HG03469 (cell line): ENCODE data around the gene RADIL.
A peak's percentile ranks its signal among the peaks of the same experiment; 100 is the strongest.

Experiments used
- ATAC-seq: cut with Tn5 transposase; IDR thresholded peaks from one replicate; pipeline ENCODE4 v1.9.1; 2021; ENCODE audit warnings: mild to moderate bottlenecking, moderate library complexity, moderate number of reproducible peaks; ENCODE audit not compliant: unreplicated experiment

RADIL gene

DNA sequence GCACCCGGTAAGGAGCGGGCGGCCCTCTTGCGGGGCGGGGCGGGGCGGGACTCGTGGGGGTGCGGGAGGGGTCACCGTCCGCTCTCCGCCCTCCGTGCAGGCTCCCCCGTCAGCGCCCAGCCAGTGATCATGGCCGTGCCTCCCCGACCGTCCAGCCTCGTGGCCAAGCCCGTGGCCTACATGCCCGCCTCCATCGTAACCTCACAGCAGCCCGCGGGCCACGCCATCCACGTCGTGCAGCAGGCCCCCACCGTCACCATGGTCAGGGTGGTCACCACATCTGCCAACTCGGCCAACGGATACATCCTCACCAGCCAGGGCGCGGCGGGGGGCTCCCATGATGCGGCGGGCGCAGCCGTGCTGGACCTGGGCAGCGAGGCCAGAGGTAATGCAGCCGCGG is 124.3 kb downstream of the RADIL start:
- ATAC-seq, result no peak

DNA sequence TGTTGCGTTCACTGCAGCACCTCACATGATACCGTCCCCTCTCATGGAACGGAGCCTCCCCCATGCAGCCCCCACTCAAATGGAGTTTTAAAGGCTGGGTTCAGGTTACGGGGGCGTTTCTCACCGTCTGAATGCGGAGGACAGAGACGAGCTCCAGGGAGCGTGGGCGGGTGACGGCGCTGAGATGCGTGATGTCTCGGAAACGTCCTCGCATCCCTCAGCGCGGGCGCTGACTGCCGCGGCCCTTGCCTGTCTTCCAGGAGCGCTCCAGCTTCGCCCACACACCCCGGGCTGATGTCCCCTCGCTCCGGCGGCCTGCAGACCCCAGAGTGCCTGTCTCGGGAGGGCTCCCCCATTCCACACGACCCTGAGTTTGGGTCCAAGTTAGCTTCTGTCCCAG is 124.7 kb downstream of the RADIL start:
- no peak for ATAC-seq

DNA sequence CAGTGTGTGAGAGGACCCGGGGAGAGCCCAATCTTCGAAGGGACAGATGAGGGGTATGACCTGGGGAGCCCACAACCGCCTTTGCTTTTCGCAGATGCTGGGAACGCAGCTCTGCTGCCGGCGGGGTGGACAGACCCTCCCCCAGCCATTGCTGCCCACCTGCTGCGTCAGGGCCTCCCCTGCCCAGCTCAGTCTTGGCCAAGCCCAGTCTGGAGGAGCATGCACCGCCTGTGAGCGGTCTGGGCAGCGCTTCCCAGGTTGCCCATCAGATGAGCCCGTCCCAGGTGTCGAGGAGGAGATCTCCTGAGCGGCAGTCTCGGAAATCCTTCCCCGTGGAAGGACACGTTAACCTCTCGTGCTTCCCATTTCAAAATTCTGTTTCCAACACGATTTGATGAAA is 125.4 kb downstream of the RADIL start:
- no peak for ATAC-seq

DNA sequence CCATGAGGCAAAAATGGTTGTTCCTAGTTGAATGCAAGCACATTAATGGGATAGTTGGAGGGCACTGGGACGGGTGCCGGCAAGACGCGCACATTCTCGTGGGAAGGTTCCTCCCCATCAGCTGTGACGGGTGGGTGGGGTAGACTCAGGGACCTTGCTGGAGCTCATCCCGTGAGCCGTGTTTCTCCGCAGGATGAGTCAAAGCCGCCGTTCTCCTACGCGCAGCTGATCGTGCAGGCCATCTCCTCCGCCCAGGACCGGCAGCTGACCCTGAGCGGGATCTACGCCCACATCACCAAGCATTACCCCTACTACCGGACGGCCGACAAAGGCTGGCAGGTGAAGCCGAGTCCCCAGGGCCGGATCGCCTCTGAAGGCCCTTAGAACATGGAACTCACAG is 128.5 kb downstream of the RADIL start:
- no peak for ATAC-seq

DNA sequence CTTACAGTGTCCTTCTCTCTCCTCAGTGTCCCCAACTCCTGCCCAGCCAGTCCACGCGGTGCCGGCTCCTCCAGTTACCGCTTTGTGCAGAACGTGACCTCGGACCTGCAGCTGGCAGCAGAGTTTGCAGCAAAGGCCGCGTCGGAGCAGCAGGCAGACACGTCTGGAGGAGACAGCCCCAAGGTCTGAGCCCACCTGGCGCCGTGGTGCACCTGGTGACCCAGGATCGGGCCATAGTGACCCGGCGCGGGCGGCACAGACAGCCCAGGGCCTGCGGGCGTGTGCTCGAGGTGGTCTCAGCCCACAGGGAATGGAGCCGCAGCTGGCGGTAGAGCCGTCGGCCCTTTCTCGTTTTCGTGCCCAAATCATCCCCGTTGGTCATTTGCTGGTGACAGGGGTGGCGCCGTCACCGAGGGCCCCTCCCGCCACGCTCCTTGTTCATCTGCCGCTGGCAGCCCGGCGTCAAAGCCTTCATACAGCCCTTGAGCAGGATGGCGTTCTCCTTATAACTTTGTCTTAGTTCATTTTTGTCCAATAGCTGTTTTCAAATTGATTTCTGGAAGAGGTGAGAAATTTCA is 129.0 kb downstream of the RADIL start:
- no peak for ATAC-seq

DNA sequence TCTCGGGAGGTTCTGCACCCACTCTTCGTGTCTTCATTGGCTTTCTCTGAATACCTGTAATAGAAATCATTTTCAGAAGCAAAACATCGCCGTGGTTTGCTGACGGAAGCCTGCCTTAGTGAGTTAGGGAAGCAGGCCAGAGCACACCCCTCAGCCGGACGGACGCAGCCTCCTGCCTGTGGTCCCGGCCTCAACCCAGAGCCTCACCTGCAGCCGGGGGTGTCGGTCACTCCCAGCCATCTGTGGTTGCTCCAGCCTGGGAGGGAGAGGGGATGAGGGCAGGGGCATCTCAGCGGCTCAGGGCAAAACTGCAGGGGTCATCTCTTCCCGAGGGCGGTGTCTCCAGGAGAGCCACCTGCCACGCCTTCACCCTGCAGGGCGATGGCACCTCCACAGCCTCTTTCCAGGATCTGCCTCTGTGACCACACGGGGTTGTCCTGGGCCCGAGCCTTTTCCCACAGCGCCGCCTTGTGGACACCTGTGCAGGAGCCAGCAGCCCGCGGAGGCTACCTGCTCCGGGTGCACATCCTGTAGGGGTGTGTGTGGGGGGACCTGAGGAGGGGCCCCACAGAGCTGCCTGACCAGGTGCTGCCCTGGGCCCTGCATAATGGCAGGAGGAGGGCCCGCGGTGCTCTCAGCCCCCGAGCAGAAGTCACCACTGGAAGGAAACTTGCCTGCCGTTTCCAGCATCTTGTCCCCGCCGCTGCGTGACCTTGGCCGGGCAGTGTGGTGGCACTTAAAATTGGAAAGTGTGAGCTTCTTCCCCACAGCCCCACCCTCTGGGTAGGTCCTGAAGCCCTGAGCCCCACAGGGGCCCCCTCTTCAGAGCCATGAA is 129.7 kb downstream of the RADIL start:
- ATAC-seq, result peak; percentile 55

DNA sequence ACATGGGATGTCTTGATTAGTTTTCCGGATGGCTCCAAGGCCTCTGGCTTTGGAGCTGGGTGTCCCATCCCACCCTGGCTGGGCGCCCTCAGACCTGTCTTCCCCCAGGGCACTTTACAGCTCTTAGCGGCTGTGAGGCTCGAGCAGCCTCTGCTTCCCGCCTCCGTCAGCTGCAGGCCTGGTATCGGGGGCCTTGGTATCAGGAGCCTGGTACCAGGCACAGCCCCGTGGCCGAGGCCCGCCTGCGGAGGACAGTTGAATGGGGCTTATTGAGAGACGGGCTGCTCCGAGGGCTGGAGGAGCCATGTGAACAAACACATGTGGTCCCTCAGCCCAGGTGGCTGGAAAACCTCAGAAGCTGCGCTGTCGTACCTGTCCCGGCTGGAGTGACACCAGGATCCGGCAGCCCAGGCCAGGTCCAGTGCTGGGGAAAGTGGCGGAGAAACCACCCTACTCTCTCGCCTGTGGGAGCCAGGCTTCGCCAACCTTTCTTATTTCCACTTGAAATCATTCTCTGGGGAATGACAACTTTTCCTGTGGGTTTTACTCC is 132.0 kb downstream of the RADIL start:
- ATAC-seq, result no peak

DNA sequence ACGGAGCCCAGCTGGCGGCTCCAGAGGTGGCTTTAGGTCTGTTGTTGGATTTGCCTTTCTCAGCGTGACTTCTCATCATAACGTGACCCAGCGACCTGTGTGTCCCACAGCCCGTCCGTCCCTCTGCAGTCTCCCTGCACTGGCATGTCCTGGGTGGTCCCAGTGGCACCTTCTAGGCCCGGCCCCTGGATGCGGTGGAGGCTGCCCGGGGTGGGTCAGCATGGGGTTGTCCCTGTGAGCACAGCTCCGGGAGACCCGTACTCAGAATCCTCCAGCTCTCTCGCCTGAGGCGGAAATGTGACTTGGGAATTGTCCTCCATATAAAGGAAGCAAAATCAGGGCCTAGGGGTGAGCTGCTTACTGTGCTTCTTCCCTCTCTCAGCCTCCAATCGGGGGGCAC is 133.7 kb downstream of the RADIL start:
- no peak for ATAC-seq

DNA sequence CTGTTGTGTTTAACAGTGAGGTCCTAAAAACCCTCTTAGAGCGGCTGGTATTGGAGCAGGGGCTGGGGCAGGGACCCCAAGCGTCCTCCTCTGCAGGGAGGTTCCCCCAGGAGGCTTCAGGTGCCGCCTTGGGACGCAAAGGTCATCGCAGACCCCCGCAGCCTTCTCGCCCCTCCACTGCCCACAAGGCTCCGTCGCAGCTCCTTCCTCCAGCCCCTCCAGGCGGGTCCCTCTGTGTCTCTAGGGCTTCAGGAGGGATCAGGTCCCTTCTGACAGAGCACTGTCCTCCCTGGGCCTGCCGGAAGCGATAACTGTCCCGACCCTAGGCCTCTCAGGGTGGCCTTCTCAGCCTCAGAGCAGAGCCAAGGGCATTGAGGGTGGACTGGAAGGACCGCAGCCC is 134.2 kb downstream of the RADIL start:
- ATAC-seq, result no peak
